Caco-2 (cell line): Measurements from ENCODE around the gene GPR183. TPM values are rescaled to one million over a fixed set of nuclear protein-coding genes. Genes with fewer than 3 reads are reported as not detected.
"Not testable (repeated sequence)": the region's sequence is repeated elsewhere in the genome, so short reads cannot be mapped to it uniquely, and the experiment has no call there.

Experiments
- BruUV-seq: library from RNA; stranded (reverse); fragments of 400-500 nt; replicated peaks from 2 replicates; lab custom pipeline; 2021; lab: Mats Ljungman, UMichigan
- CTCF ChIA-PET: fragments of 300-600 bp; sonication (Branson Sonifier 250); formaldehyde crosslinking; loops from one replicate; lab custom pipeline; 2022; ENCODE audit warnings: antibody characterized with exemption; lab: Charles Lee
- POLR2A ChIA-PET: fragments of 300-600 bp; sonication (Branson Sonifier 250); formaldehyde crosslinking; loops from one replicate; lab custom pipeline; 2022; ENCODE audit warnings: antibody characterized with exemption; lab: Charles Lee
- DNase-seq, 2 experiments: peaks; one replicate each; pipeline versions ENCODE4 v3.0.0 to v3.0.0-alpha.2; 2020 to 2022
- H3K27me3 ChIP-seq: replicated peaks from 2 replicates; pipeline ENCODE4 v1.6.0; 2011; ENCODE audit warnings: low read length; ENCODE audit not compliant: control insufficient read depth, insufficient read depth
- H3K36me3 ChIP-seq: 2 replicates; pipeline ENCODE4 v1.5.1; 2011; ENCODE audit warnings: low read length; ENCODE audit not compliant: control insufficient read depth, insufficient read depth
- H3K4me1 ChIP-seq: fragments of 250-450 bp; sonication (Bioruptor Pico); 2 replicates; pipeline ENCODE4 v1.5.1; 2020; ENCODE audit warnings: mild to moderate bottlenecking
- H3K4me3 ChIP-seq: 2 replicates; pipeline ENCODE4 v1.5.1; 2011; ENCODE audit warnings: low read depth, mild to moderate bottlenecking, control low read depth, low read length
- H3K9me3 ChIP-seq: fragments of 250-450 bp; sonication (Bioruptor Pico); 2 replicates; pipeline ENCODE4 v1.5.1; 2020; ENCODE audit warnings: mild to moderate bottlenecking, moderate library complexity
- H3K27ac Mint-ChIP-seq: one replicate; pipeline ENCODE4 v1.8.0; 2022; ENCODE audit warnings: mixed read lengths; ENCODE audit not compliant: unreplicated experiment
- H3K27me3 Mint-ChIP-seq: one replicate; pipeline ENCODE4 v1.8.0; 2022; ENCODE audit warnings: mixed read lengths; ENCODE audit not compliant: insufficient read depth, unreplicated experiment
- H3K36me3 Mint-ChIP-seq: one replicate; pipeline ENCODE4 v1.8.0; 2022; ENCODE audit warnings: mild to moderate bottlenecking, mixed read lengths; ENCODE audit not compliant: insufficient read depth, unreplicated experiment
- H3K4me1 Mint-ChIP-seq: one replicate; pipeline ENCODE4 v1.8.0; 2022; ENCODE audit warnings: low read depth, mixed read lengths; ENCODE audit not compliant: unreplicated experiment
- H3K4me3 Mint-ChIP-seq: one replicate; pipeline ENCODE4 v1.8.0; 2022; ENCODE audit warnings: mild to moderate bottlenecking, moderate library complexity, mixed read lengths; ENCODE audit not compliant: unreplicated experiment
- H3K9me3 Mint-ChIP-seq: one replicate; pipeline ENCODE4 v1.8.0; 2022; ENCODE audit warnings: mixed read lengths; ENCODE audit not compliant: unreplicated experiment
- intact Hi-C: fragments of 100-400 bp; cut with micrococcal nuclease; formaldehyde crosslinking; loops from one replicate; pipeline ENCODE4 v1.10.0; 2022; ENCODE audit not compliant: unreplicated experiment
- total RNA-seq: library from RNA; stranded (reverse); gene quantifications from 2 replicates; pipeline ENCODE4 v1.2.3, GENCODE V29; 2022
- TF ChIP-seq, protein P1 (sequence below), 2 experiments: fragments of 200-600 bp in 1 of 2; IDR thresholded peaks; 1 replicate in 1 of 2; 2 replicates in 1 of 2; pipeline versions ENCODE4 v1.5.1 to v1.8.0; 2011 to 2022; ENCODE audit warnings: antibody characterized with exemption in 1 of 2, control low read depth in 1 of 2, inconsistent platforms in 1 of 2, low read depth in 1 of 2, low read length in 1 of 2, mild to moderate bottlenecking in 1 of 2, moderate library complexity in 1 of 2; ENCODE audit not compliant: insufficient read depth in 1 of 2, severe bottlenecking in 1 of 2, unreplicated experiment in 1 of 2

GPR183 gene
- total RNA-seq, 1 experiment from 2014 or later = not detected

DNA sequence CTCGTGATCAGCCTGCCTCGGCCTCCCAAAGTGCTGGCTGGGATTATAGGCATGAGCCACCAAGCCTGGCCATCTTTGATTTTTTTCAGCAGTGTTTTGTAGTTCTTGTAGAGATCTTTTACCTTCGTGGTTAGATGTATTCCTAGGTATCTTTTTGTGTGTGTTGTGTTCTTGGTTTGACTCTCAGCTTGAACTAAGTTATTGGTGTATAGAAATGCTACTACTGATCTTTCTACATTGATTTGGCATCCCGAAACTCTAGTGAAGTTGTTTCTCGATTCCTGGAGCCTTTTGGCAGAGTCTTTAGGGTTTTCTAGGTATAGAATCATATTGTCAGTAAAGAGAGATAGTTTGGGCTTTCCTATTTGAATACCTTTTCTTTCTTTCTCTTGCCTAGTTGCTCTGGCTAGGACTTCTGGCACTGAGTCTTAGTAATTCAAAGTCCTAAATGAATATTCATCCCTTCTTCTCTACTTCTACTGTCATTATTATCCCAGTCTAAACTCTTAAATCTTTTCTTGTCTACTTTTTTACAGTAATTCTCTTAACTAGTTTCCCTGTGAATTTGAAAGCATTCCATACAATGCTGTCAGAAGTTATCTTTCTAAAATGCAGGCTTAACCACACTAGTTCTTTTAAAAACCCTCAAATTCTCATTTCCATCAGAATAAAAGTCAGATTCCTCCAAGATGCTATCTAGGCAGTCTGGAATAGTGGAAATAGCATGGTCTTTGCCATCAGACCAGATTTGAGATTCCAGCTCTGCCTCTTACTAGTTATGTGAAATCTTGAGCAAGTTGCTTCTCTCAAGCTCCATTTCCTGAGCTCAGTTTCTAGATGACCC lies 56.0 kb downstream of the GPR183 start:
- no peak for DNase-seq
- Mint-ChIP-seq H3K27ac (no peak overlapping the region), H3K27me3 (no peaks in the 10 kb centered on the region), H3K36me3 (peaks cover 29% of the 10 kb centered on the region), H3K4me1 (peaks cover 6% of the 10 kb centered on the region), H3K9me3 (no peaks in the 10 kb centered on the region), H3K4me3 (no peak overlapping the region)
- intact Hi-C loops = no loop called here
- Histone ChIP-seq H3K9me3 (no peaks in the 10 kb centered on the region), H3K4me1 (no peaks in the 10 kb centered on the region), H3K4me3 (no peak overlapping the region), H3K27me3 (no peaks in the 10 kb centered on the region), H3K36me3 (no peaks in the 10 kb centered on the region)
- ChIA-PET POLR2A (no interaction called here), CTCF (no interaction called here)
- TF ChIP-seq, protein P1, sequence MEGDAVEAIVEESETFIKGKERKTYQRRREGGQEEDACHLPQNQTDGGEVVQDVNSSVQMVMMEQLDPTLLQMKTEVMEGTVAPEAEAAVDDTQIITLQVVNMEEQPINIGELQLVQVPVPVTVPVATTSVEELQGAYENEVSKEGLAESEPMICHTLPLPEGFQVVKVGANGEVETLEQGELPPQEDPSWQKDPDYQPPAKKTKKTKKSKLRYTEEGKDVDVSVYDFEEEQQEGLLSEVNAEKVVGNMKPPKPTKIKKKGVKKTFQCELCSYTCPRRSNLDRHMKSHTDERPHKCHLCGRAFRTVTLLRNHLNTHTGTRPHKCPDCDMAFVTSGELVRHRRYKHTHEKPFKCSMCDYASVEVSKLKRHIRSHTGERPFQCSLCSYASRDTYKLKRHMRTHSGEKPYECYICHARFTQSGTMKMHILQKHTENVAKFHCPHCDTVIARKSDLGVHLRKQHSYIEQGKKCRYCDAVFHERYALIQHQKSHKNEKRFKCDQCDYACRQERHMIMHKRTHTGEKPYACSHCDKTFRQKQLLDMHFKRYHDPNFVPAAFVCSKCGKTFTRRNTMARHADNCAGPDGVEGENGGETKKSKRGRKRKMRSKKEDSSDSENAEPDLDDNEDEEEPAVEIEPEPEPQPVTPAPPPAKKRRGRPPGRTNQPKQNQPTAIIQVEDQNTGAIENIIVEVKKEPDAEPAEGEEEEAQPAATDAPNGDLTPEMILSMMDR (IDR thresholded peaks at IDR 0.05; ENCODE audit: insufficient read depth in 1 of 2, low read depth in 1 of 2, low read length in 1 of 2, severe bottlenecking in 1 of 2, unreplicated experiment in 1 of 2) = no peak
- no TSS peak for BruUV-seq

DNA sequence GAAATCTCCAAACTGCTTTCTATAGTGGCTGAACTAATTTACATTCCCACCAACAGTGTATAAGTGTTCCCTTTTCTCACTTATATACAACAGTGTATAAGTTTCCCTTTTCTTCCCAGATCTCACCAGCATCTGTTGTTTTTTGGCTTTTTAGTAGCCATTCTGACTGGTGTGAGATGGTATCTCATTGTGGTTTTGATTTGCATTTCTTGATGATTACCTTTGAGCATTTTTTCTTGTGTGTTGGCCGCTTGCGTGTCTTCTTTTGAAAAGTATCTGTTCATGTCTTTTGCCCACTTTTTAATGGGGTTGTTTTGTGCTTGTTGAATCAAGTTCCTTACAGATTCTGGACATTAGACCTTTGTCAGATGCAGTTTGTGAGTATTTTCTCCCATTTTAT lies 57.6 kb downstream of the GPR183 start:
- H3K4me3 Mint-ChIP-seq, H3K9me3 ChIP-seq, BruUV-seq, DNase-seq, H3K27ac Mint-ChIP-seq, H3K9me3 Mint-ChIP-seq, H3K4me3 ChIP-seq, H3K27me3 Mint-ChIP-seq, POLR2A ChIA-PET, intact Hi-C loops, CTCF ChIA-PET, H3K4me1 ChIP-seq, H3K27me3 ChIP-seq, H3K4me1 Mint-ChIP-seq, H3K36me3 ChIP-seq: not testable (repeated sequence)
- H3K36me3 Mint-ChIP-seq = peaks cover 43% of the 10 kb centered on the region

DNA sequence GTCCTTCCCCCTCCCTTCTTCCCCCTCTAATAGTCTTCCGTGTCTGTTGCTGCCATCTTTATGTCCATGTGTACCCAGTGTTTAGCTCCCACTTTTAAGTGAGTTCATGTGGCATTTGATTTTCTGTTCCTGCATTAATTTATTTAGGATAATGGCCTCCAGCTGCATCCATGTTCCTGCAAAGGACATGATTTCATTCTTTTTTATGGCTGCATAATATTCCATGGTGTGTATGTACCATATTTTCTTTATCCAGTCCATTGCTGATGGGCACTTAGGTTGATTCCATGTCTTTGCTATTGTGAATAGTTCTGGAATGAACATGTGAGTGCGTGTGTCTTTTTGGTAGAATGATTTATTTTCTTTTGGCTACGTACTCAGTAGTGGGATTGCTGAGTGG lies 58.0 kb downstream of the GPR183 start:
- BruUV-seq, CTCF ChIA-PET, DNase-seq, H3K4me3 Mint-ChIP-seq, H3K9me3 ChIP-seq, H3K4me3 ChIP-seq, H3K4me1 Mint-ChIP-seq, H3K27ac Mint-ChIP-seq, H3K27me3 ChIP-seq, H3K9me3 Mint-ChIP-seq, H3K4me1 ChIP-seq, H3K36me3 ChIP-seq, POLR2A ChIA-PET, intact Hi-C loops, H3K27me3 Mint-ChIP-seq: not testable (repeated sequence)
- H3K36me3 Mint-ChIP-seq = peaks cover 43% of the 10 kb centered on the region

DNA sequence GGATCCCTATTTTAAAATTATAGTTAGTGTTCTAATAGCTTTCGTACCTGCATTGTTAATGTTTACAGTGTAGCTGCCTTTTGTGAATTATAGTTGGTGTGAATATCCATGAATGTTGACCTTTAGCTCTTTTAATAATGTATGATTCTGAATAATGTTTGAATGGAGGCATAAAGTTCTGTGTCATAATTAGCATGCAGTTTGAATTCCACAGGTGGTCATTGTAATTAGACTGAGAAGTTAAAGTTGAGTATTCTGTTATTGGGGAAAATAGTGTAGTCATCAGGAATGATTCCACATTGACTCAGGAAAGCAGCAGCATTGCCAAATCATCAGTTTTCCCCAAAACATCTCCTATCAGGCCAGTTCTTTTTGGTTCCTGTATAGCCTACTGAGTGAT lies 61.1 kb downstream of the GPR183 start:
- Histone ChIP-seq H3K9me3 (no peaks in the 10 kb centered on the region), H3K4me1 (no peaks in the 10 kb centered on the region), H3K36me3 (no peaks in the 10 kb centered on the region), H3K4me3 (no peak overlapping the region), H3K27me3 (no peaks in the 10 kb centered on the region)
- no TSS peak for BruUV-seq
- TF ChIP-seq, protein P1 (IDR thresholded peaks at IDR 0.05; ENCODE audit: insufficient read depth in 1 of 2, low read depth in 1 of 2, low read length in 1 of 2, severe bottlenecking in 1 of 2, unreplicated experiment in 1 of 2) = no peak
- Mint-ChIP-seq H3K9me3 (peaks cover 7% of the 10 kb centered on the region), H3K4me3 (no peak overlapping the region), H3K36me3 (peaks cover 47% of the 10 kb centered on the region), H3K27me3 (no peaks in the 10 kb centered on the region), H3K27ac (no peak overlapping the region), H3K4me1 (peaks cover 7% of the 10 kb centered on the region)
- no peak for DNase-seq
- intact Hi-C loops = no loop called here
- ChIA-PET POLR2A (no interaction called here), CTCF (no interaction called here)
